Stomach (tissue), 9 donors: ENCODE data around the gene ADARB2. TPM values are rescaled to one million over a fixed set of nuclear protein-coding genes. Genes with fewer than 3 reads are reported as not detected.

Experiments
- DNase-seq, 2 donors: peaks; one replicate each; pipeline versions ENCODE4 v3.0.0 to v3.0.0-alpha.2; 2013 to 2019
- H3K27ac ChIP-seq, 5 donors: fragments of 200-600 bp in 4 of 5; sonication (generic) in 4 of 5; one replicate each; pipeline ENCODE4 v1.5.1; 2013 to 2019; ENCODE audit warnings: mild to moderate bottlenecking in 1 of 5, moderate library complexity in 1 of 5
- H3K27me3 ChIP-seq, 3 donors: fragments of 200-600 bp; sonication (generic); one replicate each; pipeline ENCODE4 v1.5.1; 2017 to 2019; ENCODE audit warnings: mixed run types in 1 of 3
- H3K36me3 ChIP-seq, 4 donors: fragments of 200-600 bp; sonication (generic); 1 replicate in 3 of 4; 2 replicates in 1 of 4; pipeline ENCODE4 v1.5.1; 2016 to 2019
- H3K4me1 ChIP-seq, 4 donors: fragments of 200-600 bp; sonication (generic); one replicate each; pipeline ENCODE4 v1.5.1; 2016 to 2019
- H3K4me3 ChIP-seq, 4 donors: fragments of 200-600 bp; sonication (generic) in 3 of 4; one replicate each; pipeline ENCODE4 v1.5.1; 2016 to 2019; ENCODE audit warnings: mild to moderate bottlenecking in 1 of 4
- H3K9me3 ChIP-seq, 4 donors: fragments of 200-600 bp; sonication (generic); one replicate each; pipeline ENCODE4 v1.5.1; 2016 to 2019
- EP300 ChIP-seq: sonication (generic); formaldehyde crosslinking; IDR thresholded peaks from one replicate; pipeline ENCODE4 v1.6.1; 2017; ENCODE audit warnings: antibody characterized with exemption
- POLR2A ChIP-seq, 4 donors: fragments of 450-650 bp; IDR thresholded peaks; one replicate each; pipeline ENCODE4 v1.6.1; 2016; ENCODE audit warnings: antibody characterized with exemption in 4 of 4, control low read depth in 2 of 4, mild to moderate bottlenecking in 1 of 4, moderate library complexity in 1 of 4
- POLR2AphosphoS5 ChIP-seq, 3 donors: sonication (generic); formaldehyde crosslinking; IDR thresholded peaks; one replicate each; pipeline ENCODE4 v1.6.1; 2016; ENCODE audit warnings: antibody characterized with exemption in 3 of 3
- WGBS, 5 donors: extraction: QIAGEN DNeasy Blood & Tissue Kit in 3 of 5; methylation state at CpG; one replicate each; pipeline versions ENCODE4 v1.1.5 to v1.1.7; 2013 to 2018; 5-methylcytosine and 5-hydroxymethylcytosine counted together
- intact Hi-C: fragments of 100-400 bp; cut with DNase I; formaldehyde crosslinking; loops from one replicate; pipeline ENCODE4 v1.15.1; 2023; ENCODE audit warnings: low total_unique reads
- polyA plus RNA-seq, 3 donors: library from polyadenylated mRNA; stranded (reverse); fragments of 200-250 nt; gene quantifications; one replicate each; pipeline ENCODE4 v1.2.3, GENCODE V29; 2013
- total RNA-seq, 5 donors: library from RNA; depleted of rRNA; stranded (reverse); fragments of >200 nt; gene quantifications; one replicate each; pipeline versions ENCODE4 v1.1.0 to v1.2.3, GENCODE V29; 2014 to 2016
- TF ChIP-seq, protein P1 (sequence below), 7 experiments: fragments of 450-650 bp in 4 of 7; fragments of 200-600 bp in 3 of 7; sonication (generic) in 3 of 7; IDR thresholded peaks; one replicate each; pipeline ENCODE4 v1.5.1; 2016 to 2019; ENCODE audit warnings: antibody characterized with exemption in 7 of 7, control low read depth in 2 of 7, mild to moderate bottlenecking in 1 of 7
- donor health status: healthy with polysubstance abuse.
- donor health status: Bipolar disorder and iron deficiency.
- donor health status: healthy.

Gene ADARB2
- total and polyA plus RNA-seq, 8 donors: 0.55 to 4.1 (median 1.4) TPM; not detected in 1

DNA sequence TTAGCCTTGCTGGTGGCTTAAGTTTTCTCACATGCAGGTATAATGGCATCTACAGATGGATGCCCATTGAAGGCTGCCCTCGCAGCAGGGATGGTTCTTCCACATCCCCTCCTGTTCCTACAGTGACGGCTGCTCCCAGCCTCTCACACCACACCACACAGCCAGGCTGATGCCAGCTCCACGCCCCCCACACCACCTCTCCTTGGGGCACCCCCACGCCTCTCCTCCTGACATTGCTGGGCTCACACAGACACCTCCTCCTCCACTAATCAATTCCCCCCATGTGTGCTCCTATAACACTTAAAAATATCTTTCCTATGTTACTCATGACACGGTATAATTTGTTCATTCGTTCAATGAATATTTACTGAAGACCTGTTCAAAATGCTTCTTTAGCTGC is 437.1 kb downstream of the ADARB2 start:
- H3K27me3 ChIP-seq: peaks cover 0 to 52% (median 18%) of the 10 kb centered on the region in 3 donors
- no peak for DNase-seq
- peaks cover 0 to 4% (median 0%) of the 10 kb centered on the region in 4 donors for H3K9me3 ChIP-seq
- H3K4me3 ChIP-seq: no peak overlapping the region
- no peaks in the 10 kb centered on the region for H3K4me1 ChIP-seq
- intact Hi-C loops: no loop called here
- TF ChIP-seq EP300 (no peak), POLR2A (IDR thresholded peaks at IDR 0.05) (no peak), POLR2AphosphoS5 (IDR thresholded peaks at IDR 0.05) (no peak)
- TF ChIP-seq, protein P1, sequence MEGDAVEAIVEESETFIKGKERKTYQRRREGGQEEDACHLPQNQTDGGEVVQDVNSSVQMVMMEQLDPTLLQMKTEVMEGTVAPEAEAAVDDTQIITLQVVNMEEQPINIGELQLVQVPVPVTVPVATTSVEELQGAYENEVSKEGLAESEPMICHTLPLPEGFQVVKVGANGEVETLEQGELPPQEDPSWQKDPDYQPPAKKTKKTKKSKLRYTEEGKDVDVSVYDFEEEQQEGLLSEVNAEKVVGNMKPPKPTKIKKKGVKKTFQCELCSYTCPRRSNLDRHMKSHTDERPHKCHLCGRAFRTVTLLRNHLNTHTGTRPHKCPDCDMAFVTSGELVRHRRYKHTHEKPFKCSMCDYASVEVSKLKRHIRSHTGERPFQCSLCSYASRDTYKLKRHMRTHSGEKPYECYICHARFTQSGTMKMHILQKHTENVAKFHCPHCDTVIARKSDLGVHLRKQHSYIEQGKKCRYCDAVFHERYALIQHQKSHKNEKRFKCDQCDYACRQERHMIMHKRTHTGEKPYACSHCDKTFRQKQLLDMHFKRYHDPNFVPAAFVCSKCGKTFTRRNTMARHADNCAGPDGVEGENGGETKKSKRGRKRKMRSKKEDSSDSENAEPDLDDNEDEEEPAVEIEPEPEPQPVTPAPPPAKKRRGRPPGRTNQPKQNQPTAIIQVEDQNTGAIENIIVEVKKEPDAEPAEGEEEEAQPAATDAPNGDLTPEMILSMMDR (IDR thresholded peaks at IDR 0.05): no peak
- 73 to 81% (median 78%) methylated on average over 6 of the region's 6 CpGs for WGBS, 5 donors
- H3K27ac ChIP-seq: no peak overlapping the region
- H3K36me3 ChIP-seq: no peaks in the 10 kb centered on the region

DNA sequence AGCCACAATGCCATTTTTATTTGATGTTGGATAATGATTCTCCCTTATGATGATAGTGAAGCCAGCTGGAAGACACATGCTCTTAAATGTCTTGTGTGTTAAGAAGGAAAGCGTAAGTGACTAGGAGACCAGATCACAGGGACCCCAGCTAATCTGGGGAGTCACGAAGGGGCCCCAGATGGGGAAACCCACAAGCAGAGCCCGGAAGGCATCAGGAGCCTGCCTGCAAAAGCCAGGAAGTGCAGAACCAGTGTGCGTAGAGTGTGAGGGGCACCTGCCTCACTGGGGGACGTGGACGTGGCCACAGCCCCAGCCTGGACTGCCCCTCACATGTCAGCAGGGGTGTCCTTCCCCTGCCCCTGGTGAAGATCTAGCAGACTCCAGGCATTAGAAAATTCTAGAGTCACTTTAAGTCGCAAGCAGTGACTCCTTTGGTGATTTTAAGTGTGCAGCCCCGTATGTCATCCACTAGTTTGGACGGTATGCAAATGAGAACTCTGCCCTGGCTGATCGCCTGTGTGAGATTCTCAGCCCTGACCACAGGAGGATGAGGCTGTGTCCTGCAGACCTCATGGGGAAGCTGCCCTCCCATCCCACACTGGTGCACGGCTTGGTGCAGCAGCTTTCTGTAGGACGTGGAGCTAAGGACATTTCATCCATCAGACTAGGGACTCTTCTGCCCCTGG is 438.1 kb downstream of the ADARB2 start:
- Histone ChIP-seq H3K36me3 (no peaks in the 10 kb centered on the region), H3K4me1 (no peaks in the 10 kb centered on the region), H3K4me3 (no peak overlapping the region), H3K27me3 (peaks cover 0 to 62% (median 18%) of the 10 kb centered on the region in 3 donors), H3K9me3 (peaks cover 0 to 4% (median 0%) of the 10 kb centered on the region in 4 donors), H3K27ac (no peak overlapping the region)
- TF ChIP-seq POLR2AphosphoS5 (IDR thresholded peaks at IDR 0.05): no peak
- intact Hi-C loops: no loop called here
- DNase-seq: no peak
- WGBS, 5 donors: 45 to 66% (median 61%) methylated on average over 9 to 12 of the region's 12 CpGs

DNA sequence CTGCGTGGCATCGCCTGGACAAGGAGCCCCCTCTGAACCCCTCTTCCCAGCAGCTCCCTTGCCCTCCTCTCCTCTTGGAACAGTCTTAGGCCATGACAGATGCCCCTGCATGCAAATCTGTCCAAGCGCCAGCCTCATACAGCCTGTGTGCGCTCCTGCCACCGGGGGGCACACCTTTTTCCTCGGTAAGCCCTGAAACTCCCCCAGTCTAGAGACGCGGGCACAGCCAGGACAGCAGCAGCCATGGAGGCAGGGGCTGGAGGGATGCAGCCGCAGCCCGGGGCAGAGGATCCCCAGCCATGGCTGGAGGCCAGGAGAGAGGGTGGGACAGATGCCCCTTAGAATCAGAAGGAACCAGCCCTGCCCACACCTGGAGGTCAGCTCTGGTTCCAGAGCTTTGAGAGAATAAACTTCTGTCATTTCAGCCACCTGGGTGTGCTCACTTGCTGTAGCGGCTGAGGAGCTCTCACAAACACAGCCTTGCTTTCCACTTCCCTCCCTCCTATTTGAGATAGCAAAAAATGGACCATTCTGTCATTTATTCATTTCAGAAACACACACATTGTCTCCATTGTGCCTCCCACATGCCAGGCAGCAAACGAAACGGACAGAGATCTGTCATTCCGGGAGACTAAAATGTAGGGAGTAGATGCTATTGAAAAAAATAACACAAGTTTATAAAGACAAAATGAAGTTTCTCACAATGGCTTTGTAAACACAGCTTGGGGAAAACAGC is 439.6 kb downstream of the ADARB2 start:
- peaks cover 0 to 67% (median 22%) of the 10 kb centered on the region in 3 donors for H3K27me3 ChIP-seq

DNA sequence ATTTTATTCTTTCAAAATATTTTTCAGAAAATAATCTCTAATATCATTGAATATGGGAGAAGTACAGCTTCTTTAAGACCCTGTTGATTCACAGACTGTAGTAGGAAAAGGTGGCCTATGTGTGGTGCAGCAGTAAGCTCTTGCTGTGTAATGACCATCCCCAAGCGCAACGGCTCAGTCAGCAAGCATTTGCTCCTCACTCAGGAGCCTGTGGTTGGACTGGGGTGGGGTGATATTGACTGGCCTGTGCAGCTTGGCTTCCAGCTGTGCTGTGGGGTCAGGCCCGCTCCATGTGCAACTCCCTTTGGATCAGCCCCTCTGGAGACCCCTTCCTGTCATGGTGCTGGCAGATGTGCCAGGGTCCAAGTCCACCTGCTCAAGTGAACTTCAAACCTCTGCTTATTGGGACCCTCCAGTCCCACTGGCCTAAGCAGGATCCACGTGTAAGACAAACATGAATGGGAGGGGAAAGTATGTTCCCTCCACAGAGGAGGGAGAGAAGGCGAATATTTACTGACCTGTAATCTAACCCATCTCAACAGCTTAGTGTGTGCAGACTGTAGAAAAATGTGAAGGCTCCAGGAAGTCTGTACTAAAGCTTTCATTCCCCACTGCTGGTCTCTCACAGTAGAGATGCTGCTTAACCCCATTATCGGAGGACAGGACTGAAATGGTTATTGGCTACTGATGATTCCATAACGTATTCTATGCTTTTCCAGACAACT is 441.4 kb downstream of the ADARB2 start:
- H3K4me1 ChIP-seq: no peaks in the 10 kb centered on the region
- intact Hi-C loops: no loop called here
- WGBS, 5 donors: 76 to 85% (median 81%) methylated on average over 7 of the region's 7 CpGs
- H3K27me3 ChIP-seq: peaks cover 0 to 73% (median 22%) of the 10 kb centered on the region in 3 donors
- DNase-seq: no peak
- no peaks in the 10 kb centered on the region for H3K36me3 ChIP-seq
- no peak overlapping the region for H3K27ac ChIP-seq
- TF ChIP-seq, protein P1 (IDR thresholded peaks at IDR 0.05): no peak
- no peak for TF ChIP-seq POLR2A (IDR thresholded peaks at IDR 0.05)
- TF ChIP-seq EP300: no peak
- TF ChIP-seq POLR2AphosphoS5 (IDR thresholded peaks at IDR 0.05): no peak
- H3K9me3 ChIP-seq: peaks cover 0 to 4% (median 0%) of the 10 kb centered on the region in 4 donors
- H3K4me3 ChIP-seq: no peak overlapping the region

More for the DNA sequence above, 439.6 kb downstream of the ADARB2 start:
- no peak overlapping the region for H3K27ac ChIP-seq
- H3K36me3 ChIP-seq: no peaks in the 10 kb centered on the region
- intact Hi-C loops: no loop called here
- TF ChIP-seq, protein P1 (IDR thresholded peaks at IDR 0.05): no peak
- no peak for TF ChIP-seq EP300
- no peak for TF ChIP-seq POLR2AphosphoS5 (IDR thresholded peaks at IDR 0.05)
- no peak for TF ChIP-seq POLR2A (IDR thresholded peaks at IDR 0.05)
- H3K4me1 ChIP-seq: no peaks in the 10 kb centered on the region
- WGBS, 5 donors: 53 to 68% (median 56%) methylated on average over 10 to 14 of the region's 14 CpGs
- peaks cover 0 to 4% (median 0%) of the 10 kb centered on the region in 4 donors for H3K9me3 ChIP-seq
- no peak for DNase-seq
- H3K4me3 ChIP-seq: no peak overlapping the region
